Fibroblast of peridontal ligament (primary cell): ENCODE results near the gene ANGPTL5.

Experiments
- DNase-seq: peaks from one replicate; pipeline ENCODE4 v3.0.0-alpha.2; 2010; ENCODE audit errors: extremely low read depth

ANGPTL5 gene

DNA sequence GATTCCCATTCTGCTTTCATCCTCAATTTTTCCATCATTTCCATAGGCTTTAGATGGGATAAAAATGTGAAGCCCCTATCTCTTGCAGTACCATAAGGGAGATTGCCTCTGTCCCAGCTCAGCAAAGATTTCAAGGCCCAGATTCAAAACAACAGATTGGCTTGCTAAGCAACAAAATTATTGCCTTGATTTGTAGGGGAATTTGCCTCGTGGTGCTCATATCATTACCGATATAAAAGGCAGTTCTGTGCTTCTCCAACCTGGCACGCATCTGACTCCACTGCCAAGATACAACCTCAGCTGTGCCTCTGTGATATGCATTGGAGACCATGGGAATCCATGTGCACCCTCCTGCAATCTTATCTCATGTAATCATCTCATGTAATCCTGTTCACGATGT, 26.6 kb downstream of the ANGPTL5 start:
- DNase-seq, result no peak

GRCh38 chr11:101885631-101886030, 30.7 kb downstream of the ANGPTL5 start:
- peak; percentile 60 for DNase-seq

- DNase-seq, result no peak
These were observed 34.7 kb downstream of the ANGPTL5 start for GRCh38 chr11:101881586-101881985.

GRCh38 chr11:101880222-101880621, 36.1 kb downstream of the ANGPTL5 start:
- peak; percentile 77 for DNase-seq

DNA sequence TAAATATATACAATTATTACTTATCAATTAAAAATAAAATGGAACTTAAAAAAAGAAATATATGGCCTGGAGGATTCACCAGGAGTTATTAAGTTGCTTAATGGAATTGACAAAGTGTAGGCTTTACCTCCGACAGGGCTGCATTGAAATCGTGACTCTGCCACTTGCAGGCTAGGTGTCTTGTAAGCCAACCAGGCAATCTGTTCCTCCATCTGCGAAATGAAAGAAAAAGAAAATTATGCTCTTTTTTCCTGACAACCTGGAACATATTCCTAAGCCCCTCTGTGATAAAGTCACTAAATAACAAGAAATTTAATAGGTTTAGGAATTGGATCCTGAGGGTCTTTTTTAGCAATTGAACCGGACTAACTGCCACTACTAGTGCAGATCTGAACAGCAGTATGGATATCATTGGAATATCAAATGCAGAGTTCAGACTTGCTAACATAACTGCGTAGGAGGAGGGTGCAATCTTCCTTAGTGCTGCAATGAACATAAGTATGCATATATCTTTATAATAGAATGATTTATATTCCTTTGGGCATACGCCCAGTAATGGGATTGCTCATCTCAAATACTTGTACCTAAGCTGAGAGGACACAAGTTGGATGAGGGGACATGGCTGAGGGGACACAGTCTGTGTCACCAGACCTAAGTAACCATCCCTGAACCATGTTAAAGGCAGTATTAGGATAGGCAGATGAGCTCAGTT, 44.0 kb downstream of the ANGPTL5 start:
- DNase-seq, result no peak

GRCh38 chr11:101870510-101870909, 45.8 kb downstream of the ANGPTL5 start:
- DNase-seq, result peak; percentile 81

DNA sequence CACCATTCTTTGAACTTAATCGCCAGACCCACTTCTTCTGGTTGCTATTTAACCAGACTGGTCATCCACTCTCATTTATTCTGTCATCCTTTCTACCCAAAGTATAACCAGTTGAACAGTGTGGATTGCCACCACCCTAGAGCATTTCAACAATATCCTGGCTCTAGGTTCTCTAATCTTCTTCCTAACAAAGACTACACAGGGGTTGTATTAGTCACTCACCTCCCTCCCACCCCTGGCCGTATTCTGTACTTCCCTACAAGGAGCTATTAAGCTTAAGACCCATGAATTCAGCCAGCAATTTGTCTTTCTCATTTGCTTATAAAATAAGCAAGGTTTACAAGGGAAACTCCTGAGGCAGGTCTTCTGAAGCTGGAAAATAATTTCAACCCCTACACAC, 48.4 kb downstream of the ANGPTL5 start:
- no peak for DNase-seq

GRCh38 chr11:101866619-101867491, 49.5 kb downstream of the ANGPTL5 start:
- peak; percentile 60 for DNase-seq

DNA sequence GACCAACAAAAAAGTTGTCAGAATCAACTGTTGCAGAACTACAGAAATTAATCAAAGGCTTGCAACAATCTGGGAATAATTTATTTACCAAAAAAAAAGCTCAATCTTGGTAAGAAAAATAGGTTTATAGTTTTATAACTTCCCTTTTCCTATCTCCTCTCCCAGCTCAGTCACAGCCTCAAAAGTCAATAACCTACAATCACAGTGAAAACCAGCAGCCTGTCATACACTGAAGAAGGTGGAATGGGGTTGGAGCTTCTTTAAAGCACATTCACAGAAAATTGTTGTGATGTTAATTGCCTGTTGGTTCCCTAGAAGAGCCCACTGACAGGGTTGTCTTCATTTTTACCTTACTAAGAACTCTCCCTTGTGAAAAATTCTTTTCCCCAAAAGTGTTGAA, 52.2 kb downstream of the ANGPTL5 start:
- DNase-seq, result no peak

DNA sequence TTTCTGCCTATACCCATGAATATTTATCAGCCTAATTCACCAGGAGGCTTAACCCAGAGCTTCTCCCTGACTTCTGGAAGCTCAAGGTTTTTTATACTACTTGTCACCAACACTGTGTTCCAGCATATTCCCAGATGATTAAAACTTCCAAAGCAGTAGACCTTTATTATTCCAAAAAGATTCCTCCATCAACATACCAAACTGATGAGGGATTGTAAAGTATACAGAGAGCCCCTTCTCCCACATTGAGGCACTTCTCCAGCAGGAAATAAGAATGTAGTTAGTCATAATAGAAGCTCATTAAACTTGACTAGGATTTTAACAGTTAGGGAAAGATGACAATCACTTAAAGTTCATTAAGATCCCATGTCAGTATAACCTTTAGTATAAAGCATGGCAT, 53.0 kb downstream of the ANGPTL5 start:
- DNase-seq, result peak; percentile 64

- peak; percentile 85 for DNase-seq
These were observed 53.7 kb downstream of the ANGPTL5 start for GRCh38 chr11:101862391-101863233.

GRCh38 chr11:101860696-101861427, 55.5 kb downstream of the ANGPTL5 start:
- peak; percentile 90 for DNase-seq

- peak; percentile 32 for DNase-seq
These were observed 64.1 kb downstream of the ANGPTL5 start for GRCh38 chr11:101852260-101852659.

- DNase-seq, result peak; percentile 64
These were observed 68.1 kb downstream of the ANGPTL5 start for GRCh38 chr11:101848262-101848661.

GRCh38 chr11:101844608-101845007, 71.7 kb downstream of the ANGPTL5 start:
- DNase-seq, result no peak

- DNase-seq, result no peak
These were observed 75.6 kb downstream of the ANGPTL5 start for GRCh38 chr11:101840704-101841103.
